Activated naive CD8-positive, alpha-beta T cell treated with anti-CD3 and anti-CD28 coated beads, Interleukin-2, amount 10 ng/mL, durations not matched to agents 7 days and 5 days (primary cell): ENCODE data around the gene SSX2IP. TPM values are rescaled to one million over a fixed set of nuclear protein-coding genes. Genes with fewer than 3 reads are reported as not detected.

Experiments used
- ATAC-seq: fragments of 150-1000 bp; cut with Tn5 transposase; one replicate; pipeline ENCODE4 v1.10.0; 2021; ENCODE audit warnings: low read depth, moderate library complexity
- POLR2A ChIA-PET: fragments of 350-600 bp; sonication (Branson Sonifier 250); formaldehyde crosslinking; loops from one replicate; lab custom pipeline; 2021; ENCODE audit warnings: antibody characterized with exemption; lab: Charles Lee
- DNase-seq: peaks from one replicate; pipeline ENCODE4 v3.0.0; 2021
- H3K27ac Mint-ChIP-seq: one replicate; pipeline ENCODE4 v1.8.0; 2022; ENCODE audit warnings: mild to moderate bottlenecking, mixed read lengths
- H3K27me3 Mint-ChIP-seq: one replicate; pipeline ENCODE4 v1.8.0; 2022; ENCODE audit warnings: mild to moderate bottlenecking, moderate library complexity, mixed read lengths
- H3K36me3 Mint-ChIP-seq: one replicate; pipeline ENCODE4 v1.8.0; 2021; ENCODE audit warnings: mild to moderate bottlenecking, mixed read lengths
- H3K4me1 Mint-ChIP-seq: one replicate; pipeline ENCODE4 v1.8.0; 2021; ENCODE audit warnings: mixed read lengths
- H3K4me3 Mint-ChIP-seq: one replicate; pipeline ENCODE4 v1.8.0; 2022; ENCODE audit warnings: mild to moderate bottlenecking, moderate library complexity, mixed read lengths
- H3K9me3 Mint-ChIP-seq: one replicate; pipeline ENCODE4 v1.8.0; 2021; ENCODE audit warnings: mixed read lengths
- total RNA-seq, 2 experiments: library from RNA; stranded (reverse); gene quantifications; one replicate each; pipeline ENCODE4 v1.2.3, GENCODE V29; 2021

The SSX2IP gene
- total RNA-seq, 2 experiments from 2014 or later = 14.4 to 16.0 TPM

DNA sequence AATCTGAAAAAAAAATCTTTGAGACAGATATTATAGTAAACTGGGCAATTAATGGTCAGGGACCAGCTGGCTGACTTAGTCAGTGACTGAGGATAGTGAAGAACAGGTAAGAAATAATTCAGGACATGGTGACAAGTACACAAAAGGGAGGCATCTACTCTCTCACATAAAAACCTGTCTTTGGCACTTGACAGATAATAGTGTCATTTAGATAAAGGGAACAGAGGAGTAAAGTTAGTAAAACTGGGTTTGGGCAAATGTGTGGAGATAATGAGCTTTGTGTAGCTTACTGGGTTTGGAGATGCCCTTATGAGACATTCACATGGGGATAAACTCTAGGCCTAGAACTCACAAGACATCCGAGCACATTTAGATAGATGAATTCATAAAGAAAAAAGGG, 4.0 kb downstream of the SSX2IP start:
- Mint-ChIP-seq H3K27ac (no peak overlapping the region), H3K36me3 (peaks cover 13% of the 10 kb centered on the region), H3K4me1 (peaks cover 29% of the 10 kb centered on the region), H3K9me3 (no peaks in the 10 kb centered on the region), H3K4me3 (no peak overlapping the region), H3K27me3 (no peaks in the 10 kb centered on the region)
- DNase-seq (no peak), ATAC-seq (no peak)
- POLR2A ChIA-PET = no interaction called here

DNA sequence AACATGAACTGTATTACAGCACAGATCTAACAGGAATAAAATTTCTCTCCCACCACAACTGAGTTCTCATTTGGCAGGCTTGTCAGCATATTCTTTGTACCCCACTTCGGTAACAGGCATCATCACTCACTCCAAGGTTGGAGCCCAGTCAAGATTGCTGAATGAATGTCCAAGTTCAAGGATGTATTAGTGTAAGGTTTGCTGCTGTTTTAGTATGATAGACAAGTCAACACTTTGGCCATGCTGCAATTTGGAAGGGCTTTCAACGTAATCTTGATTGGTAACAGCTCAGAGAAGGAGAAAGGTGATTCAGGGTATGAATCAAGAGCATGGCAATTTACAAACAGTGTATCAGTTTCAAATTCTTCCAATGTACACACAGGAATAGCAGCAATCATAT, 6.8 kb downstream of the SSX2IP start:
- Mint-ChIP-seq H3K4me3 (no peak overlapping the region), H3K4me1 (peaks cover 17% of the 10 kb centered on the region), H3K9me3 (no peaks in the 10 kb centered on the region), H3K27ac (no peak overlapping the region), H3K36me3 (peaks cover 23% of the 10 kb centered on the region), H3K27me3 (no peaks in the 10 kb centered on the region)
- ATAC-seq (no peak), DNase-seq (no peak)
- POLR2A ChIA-PET = no interaction called here

DNA sequence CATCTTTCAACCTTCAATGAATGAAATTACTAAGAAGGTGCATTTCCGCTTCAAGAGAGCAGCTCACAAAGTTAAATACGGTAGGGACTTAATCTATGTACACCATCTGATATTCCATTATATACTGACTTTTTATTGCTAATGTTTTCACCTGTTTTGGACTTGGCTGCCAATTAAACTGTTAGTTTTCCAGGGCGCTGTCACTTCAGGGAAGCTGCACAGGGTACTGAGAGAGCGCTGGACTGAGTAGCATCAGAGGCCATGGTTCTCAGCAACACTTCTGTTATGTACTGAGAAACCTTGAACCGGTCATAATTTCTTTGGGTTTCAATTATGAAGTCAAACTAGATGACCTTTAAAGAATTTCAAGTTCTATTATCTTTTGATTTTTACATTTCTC, 8.2 kb downstream of the SSX2IP start:
- DNase-seq = no peak
- POLR2A ChIA-PET = no interaction called here
- no peak overlapping the region for H3K27ac Mint-ChIP-seq

DNA sequence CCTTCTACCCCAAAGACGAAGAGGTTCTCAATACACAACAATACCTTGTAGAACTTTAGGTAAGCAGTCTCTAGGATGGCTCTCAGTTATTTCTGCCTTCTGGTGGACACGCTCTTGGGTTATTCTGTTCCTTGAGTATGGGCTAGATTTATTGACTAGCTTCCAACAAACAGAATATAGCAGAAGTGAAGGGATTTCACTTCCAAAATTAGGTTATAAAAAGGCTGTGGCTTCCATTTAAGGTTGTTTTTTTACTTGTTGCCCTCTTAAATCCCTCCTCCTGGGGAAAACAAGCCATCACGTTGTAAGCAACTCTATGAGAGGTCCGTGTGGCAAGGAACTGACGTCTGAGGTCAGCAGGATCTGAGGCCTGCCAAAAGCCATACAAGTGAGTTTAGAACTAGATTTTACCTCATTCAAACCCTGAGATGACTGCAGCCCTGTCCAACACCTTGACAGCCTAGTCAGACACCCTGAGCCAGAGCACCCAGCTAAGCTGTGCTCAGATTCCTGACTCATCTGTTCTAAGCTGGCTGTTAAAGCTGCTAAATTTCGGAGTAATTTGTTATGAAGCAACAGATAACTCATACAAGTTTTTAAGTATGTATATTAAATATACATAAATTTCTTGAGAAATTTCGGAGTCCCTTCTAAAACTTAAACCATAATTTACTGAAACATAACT, 12.7 kb downstream of the SSX2IP start:
- ATAC-seq (no peak), DNase-seq (no peak)
- no peaks in the 10 kb centered on the region for H3K27me3 Mint-ChIP-seq
- POLR2A ChIA-PET = interaction anchor here (2.7 kb wide), 1 partner anchor 12 kb away, joined by 8 read pairs; the partner anchor contains the start of gene SSX2IP
- peaks cover 12% of the 10 kb centered on the region for H3K4me1 Mint-ChIP-seq
- H3K4me3 Mint-ChIP-seq = no peak overlapping the region
- H3K36me3 Mint-ChIP-seq = peaks cover 24% of the 10 kb centered on the region
- no peak overlapping the region for H3K27ac Mint-ChIP-seq
- no peaks in the 10 kb centered on the region for H3K9me3 Mint-ChIP-seq

More for the DNA sequence above, 8.2 kb downstream of the SSX2IP start:
- no peaks in the 10 kb centered on the region for H3K27me3 Mint-ChIP-seq
- no peak overlapping the region for H3K4me3 Mint-ChIP-seq
- ATAC-seq = no peak
- peaks cover 29% of the 10 kb centered on the region for H3K36me3 Mint-ChIP-seq
- peaks cover 11% of the 10 kb centered on the region for H3K4me1 Mint-ChIP-seq
- no peaks in the 10 kb centered on the region for H3K9me3 Mint-ChIP-seq

DNA sequence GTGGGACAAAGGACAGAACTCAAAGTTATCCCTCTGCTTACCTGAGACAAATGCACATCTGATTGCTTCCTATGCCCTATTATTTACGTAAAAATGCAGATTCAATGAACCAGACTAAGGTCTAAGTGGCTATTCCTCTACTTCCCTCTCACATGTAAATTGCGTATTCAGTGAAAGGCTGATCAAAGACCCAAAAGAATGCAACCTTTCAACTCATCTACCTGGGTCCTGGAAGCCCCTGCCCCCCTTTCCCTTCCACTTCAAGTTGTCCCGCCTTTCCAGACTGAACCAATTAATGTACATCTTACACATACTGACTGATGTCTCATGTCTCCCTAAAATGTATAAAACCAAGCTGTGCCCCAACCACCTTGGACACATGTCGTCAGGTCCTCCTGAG, 14.6 kb downstream of the SSX2IP start:
- POLR2A ChIA-PET = interaction anchor here (2.7 kb wide), 1 partner anchor 14 kb away, joined by 8 read pairs; the partner anchor contains the start of gene SSX2IP
- Mint-ChIP-seq H3K27ac (no peak overlapping the region), H3K9me3 (no peaks in the 10 kb centered on the region), H3K36me3 (peaks cover 18% of the 10 kb centered on the region), H3K4me1 (peaks cover 15% of the 10 kb centered on the region), H3K27me3 (no peaks in the 10 kb centered on the region), H3K4me3 (no peak overlapping the region)
- ATAC-seq (no peak), DNase-seq (no peak)

DNA sequence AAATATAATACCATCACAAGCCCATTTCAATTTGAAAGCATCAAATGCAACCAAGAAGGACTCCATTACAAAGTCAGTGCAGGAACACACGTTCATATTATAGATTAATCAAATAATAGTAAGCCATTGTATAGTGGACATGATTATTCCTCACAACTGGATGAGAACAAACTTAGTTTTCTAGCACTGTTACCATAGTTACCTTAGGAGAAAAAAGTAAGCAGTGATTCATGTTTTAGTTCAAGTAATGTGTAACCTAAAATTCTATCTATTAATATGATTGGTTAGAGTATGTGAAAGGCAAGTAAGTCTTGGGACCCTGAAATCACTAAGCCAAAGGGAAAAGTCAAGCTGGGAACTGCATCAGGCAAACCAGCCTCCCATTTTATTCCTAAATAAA, 15.2 kb downstream of the SSX2IP start:
- no peak for DNase-seq
- POLR2A ChIA-PET = interaction anchor here (2.7 kb wide), 1 partner anchor 15 kb away, joined by 8 read pairs; the partner anchor contains the start of gene SSX2IP
- peaks cover 15% of the 10 kb centered on the region for H3K4me1 Mint-ChIP-seq
- no peaks in the 10 kb centered on the region for H3K9me3 Mint-ChIP-seq
- H3K4me3 Mint-ChIP-seq = no peak overlapping the region
- H3K27me3 Mint-ChIP-seq = no peaks in the 10 kb centered on the region
- peaks cover 18% of the 10 kb centered on the region for H3K36me3 Mint-ChIP-seq
- ATAC-seq = no peak
- H3K27ac Mint-ChIP-seq = no peak overlapping the region

DNA sequence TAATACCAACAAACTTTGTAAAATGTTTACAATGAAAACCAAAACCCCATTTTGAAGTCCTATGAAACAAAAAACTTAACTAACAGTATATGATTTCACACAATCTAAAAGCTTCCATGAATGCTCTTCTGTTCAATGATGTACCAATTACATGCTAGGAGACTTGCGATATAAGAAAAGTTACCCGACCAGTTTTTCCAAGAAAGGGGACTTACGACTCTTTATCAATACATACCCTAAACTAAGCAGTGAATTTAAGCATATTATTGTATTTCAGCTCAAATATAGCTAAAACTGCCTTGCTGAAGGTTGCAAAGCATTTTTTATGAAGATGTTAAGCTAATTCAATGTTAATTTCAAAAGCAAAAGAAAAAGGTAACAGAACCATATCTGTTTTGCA, 15.6 kb downstream of the SSX2IP start:
- POLR2A ChIA-PET = no interaction called here
- DNase-seq (no peak), ATAC-seq (no peak)
- Mint-ChIP-seq H3K27me3 (no peaks in the 10 kb centered on the region), H3K4me3 (no peak overlapping the region), H3K36me3 (peaks cover 15% of the 10 kb centered on the region), H3K4me1 (peaks cover 15% of the 10 kb centered on the region), H3K9me3 (no peaks in the 10 kb centered on the region), H3K27ac (no peak overlapping the region)

DNA sequence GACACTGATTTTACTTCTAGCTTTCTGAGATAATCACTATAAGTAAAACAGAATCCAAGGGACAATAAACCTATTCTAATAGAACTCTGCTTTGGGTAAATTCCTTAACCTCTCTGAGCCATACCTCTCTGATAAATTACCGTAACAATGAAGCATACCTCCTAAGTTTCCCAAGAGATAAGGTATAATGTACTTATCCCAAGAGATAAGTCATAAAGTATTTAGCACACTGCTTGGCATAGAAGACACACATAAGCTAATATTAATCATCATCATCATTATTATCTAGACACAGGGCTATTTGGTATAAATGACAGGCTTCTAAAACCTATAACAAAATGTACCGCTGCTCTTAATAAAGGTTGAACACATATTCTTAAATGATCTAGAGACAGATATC, 16.2 kb downstream of the SSX2IP start:
- Mint-ChIP-seq H3K27ac (no peak overlapping the region), H3K9me3 (no peaks in the 10 kb centered on the region), H3K4me1 (peaks cover 15% of the 10 kb centered on the region), H3K27me3 (no peaks in the 10 kb centered on the region), H3K4me3 (no peak overlapping the region), H3K36me3 (peaks cover 12% of the 10 kb centered on the region)
- POLR2A ChIA-PET = no interaction called here
- DNase-seq = no peak
- ATAC-seq = no peak

DNA sequence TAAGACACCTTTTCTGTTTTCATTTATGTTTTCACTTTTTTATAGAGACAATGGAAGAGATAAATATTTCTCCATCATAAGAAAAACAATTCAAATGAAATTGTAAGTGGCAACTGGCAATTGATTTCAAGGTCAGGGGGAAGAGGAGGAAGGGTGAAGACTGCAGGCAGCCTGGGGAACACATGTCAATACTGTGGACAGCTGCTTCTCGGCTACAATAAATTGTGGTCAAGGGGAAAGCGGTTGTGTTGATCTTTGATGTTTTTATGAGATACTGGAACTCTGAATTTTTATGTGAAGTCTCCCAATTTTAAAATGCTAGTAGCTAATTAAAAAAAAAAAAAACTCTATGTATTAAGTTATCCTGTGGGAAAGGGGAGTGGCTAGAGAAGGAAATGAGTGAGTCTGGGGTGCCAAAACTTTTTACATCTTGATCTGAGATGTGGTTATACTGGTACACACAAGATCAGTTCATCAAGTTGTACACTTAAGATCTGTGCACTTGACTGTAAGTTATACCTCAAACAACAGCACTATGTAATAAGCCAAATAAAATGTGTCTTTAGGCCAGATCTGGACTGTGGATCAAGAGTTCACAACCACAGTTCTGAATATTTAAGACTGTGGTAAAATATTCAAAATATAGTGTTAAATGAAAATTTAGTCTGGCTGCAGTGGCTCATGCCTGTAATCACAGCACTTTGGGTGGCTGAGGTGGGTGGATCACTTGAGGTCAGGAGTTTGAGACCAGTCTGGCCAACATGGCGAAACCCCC, 18.0 kb downstream of the SSX2IP start:
- Mint-ChIP-seq H3K9me3 (no peaks in the 10 kb centered on the region), H3K27me3 (no peaks in the 10 kb centered on the region)
- POLR2A ChIA-PET = interaction anchor here (0.6 kb wide), 1 partner anchor 166 kb away, joined by 4 read pairs; the partner anchor contains the start of genes GNG5 and SPATA1

DNA sequence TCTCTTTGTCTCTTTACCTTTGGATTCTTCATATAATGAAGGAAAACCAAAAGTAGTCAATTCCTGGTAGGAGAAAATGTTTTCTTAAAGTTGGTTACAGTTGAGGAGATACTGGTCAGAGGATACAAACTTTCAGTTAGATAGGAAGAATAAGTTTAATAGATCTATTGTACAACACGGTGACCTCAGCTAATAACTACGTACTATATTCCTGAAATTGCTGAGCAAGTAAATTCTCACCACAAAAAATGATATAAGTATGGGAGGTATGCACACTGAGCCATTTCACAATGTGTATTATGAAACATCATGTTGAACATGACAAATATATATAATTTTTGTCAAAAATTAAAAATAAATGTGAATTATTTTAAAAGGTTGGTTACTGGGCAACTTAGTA, 20.4 kb downstream of the SSX2IP start:
- POLR2A ChIA-PET = no interaction called here
- DNase-seq = no peak
- Mint-ChIP-seq H3K4me1 (peaks cover 11% of the 10 kb centered on the region), H3K36me3 (peaks cover 2% of the 10 kb centered on the region), H3K4me3 (no peak overlapping the region), H3K27ac (no peak overlapping the region), H3K9me3 (no peaks in the 10 kb centered on the region), H3K27me3 (no peaks in the 10 kb centered on the region)
- no peak for ATAC-seq

More for the DNA sequence above, 18.0 kb downstream of the SSX2IP start:
- DNase-seq = no peak
- Mint-ChIP-seq H3K4me1 (peaks cover 13% of the 10 kb centered on the region), H3K4me3 (no peak overlapping the region), H3K27ac (no peak overlapping the region), H3K36me3 (peaks cover 2% of the 10 kb centered on the region)
- ATAC-seq = no peak

DNA sequence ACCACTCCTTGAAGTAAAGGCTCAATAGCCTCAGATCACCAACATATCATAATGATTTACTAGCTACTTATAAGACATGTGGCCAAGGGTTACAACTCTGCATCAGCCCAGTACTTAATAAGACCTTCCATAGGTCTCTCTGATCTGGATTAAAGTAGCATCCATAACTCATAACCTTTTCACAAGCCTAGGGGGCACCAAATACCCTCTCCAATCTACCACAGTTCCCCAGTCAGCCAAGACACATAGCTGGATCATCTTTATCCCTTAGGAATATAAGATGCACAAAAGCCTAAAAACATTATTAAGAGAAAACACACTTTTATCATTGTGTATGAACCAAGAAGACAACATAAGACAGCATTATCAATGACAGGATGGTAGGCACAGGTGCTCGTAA, 22.1 kb downstream of the SSX2IP start:
- ATAC-seq = no peak
- Mint-ChIP-seq H3K4me3 (no peak overlapping the region), H3K4me1 (peaks cover 8% of the 10 kb centered on the region), H3K27ac (no peak overlapping the region), H3K9me3 (no peaks in the 10 kb centered on the region), H3K36me3 (peaks cover 2% of the 10 kb centered on the region), H3K27me3 (no peaks in the 10 kb centered on the region)
- DNase-seq = no peak
- POLR2A ChIA-PET = no interaction called here

DNA sequence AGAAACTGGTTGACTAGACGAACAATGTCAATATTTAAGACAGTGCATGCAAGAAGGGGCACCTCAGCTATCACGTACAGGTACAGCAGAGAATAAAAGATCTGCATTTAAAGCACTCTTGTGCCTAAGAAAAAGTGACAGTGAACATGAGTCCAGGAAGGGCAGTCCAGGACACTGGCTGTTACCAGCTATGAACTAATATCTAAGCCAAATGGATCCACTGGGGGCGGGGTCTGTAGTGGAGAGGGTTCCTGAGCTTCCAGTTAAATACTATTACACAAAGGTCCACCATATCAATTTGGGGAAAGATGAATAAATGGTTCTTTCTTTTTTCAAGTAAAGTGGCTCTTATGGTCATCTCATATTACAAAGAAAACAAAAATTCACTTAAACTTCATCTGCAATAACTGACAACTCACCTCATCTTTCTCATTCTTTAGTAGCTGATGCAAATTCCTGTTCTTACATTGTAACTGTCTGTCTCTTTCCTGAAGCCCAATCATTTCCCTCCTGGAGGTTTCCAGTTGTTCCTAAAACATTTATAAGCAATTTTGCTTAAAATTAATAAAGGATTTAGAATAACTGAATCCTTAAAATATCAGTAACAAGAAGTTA, 24.5 kb downstream of the SSX2IP start:
- ATAC-seq (no peak), DNase-seq (no peak)
- peaks cover 5% of the 10 kb centered on the region for H3K36me3 Mint-ChIP-seq
- no peaks in the 10 kb centered on the region for H3K4me1 Mint-ChIP-seq
- H3K27me3 Mint-ChIP-seq = no peaks in the 10 kb centered on the region
- H3K27ac Mint-ChIP-seq = no peak overlapping the region
- POLR2A ChIA-PET = no interaction called here
- no peak overlapping the region for H3K4me3 Mint-ChIP-seq
- no peaks in the 10 kb centered on the region for H3K9me3 Mint-ChIP-seq

DNA sequence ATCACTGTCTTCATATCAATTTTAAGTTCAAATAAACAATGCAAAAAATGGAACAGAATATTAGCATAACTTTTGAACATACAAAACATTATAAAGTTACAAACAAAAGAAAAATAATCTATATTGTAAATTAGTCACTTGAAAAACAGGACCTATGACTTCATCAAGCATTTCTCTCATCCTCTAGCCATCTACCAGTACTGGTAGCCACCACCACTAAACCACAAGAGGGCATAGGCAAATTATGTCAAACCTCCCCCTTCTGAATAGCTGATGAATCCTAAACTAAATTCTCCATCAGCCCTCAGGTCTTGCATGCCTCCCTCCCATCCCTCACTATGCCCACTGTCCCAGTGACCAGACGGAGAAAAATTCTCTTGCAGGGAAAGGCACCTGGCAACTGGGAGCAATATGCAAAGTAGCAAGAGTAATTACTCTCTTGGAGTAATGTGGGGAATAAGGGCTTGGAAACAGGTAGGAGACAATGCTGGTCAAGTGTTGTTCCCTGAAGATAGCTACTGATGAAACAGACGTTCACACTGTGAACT, 37.1 kb downstream of the SSX2IP start:
- Mint-ChIP-seq H3K4me1 (no peaks in the 10 kb centered on the region), H3K27me3 (no peaks in the 10 kb centered on the region), H3K36me3 (peaks cover 16% of the 10 kb centered on the region), H3K27ac (no peak overlapping the region), H3K9me3 (no peaks in the 10 kb centered on the region), H3K4me3 (no peak overlapping the region)
- ATAC-seq = no peak
- POLR2A ChIA-PET = no interaction called here
- DNase-seq = no peak
